ENCODE results near the gene ANXA6.

ANXA6 gene

GRCh38 chr5:151148583-151148982 is 9.0 kb downstream of the ANXA6 start:
- no peak overlapping the region for H3K4me3 Mint-ChIP-seq
- no peaks in the 10 kb centered on the region for H3K9me3 Mint-ChIP-seq
- no peak for TF ChIP-seq CTCF (IDR thresholded peaks at IDR 0.05; ENCODE audit: unreplicated experiment in 3 of 3)
- H3K4me1 Mint-ChIP-seq, result peaks cover 89% of the 10 kb centered on the region
- H3K27me3 Mint-ChIP-seq (ENCODE audit: low read depth), result no peaks in the 10 kb centered on the region
- peaks cover 34% of the 10 kb centered on the region for H3K36me3 Mint-ChIP-seq (ENCODE audit: low read depth)
- H3K27ac Mint-ChIP-seq, result peak overlapping the region; percentile 88 to 99 (median 95)

GRCh38 chr5:151147033-151147432 is 10.5 kb downstream of the ANXA6 start:
- Mint-ChIP-seq H3K36me3 (ENCODE audit: low read depth) (peaks cover 35% of the 10 kb centered on the region), H3K27ac (no peak overlapping the region), H3K4me3 (no peak overlapping the region), H3K4me1 (peaks cover 89% of the 10 kb centered on the region), H3K27me3 (ENCODE audit: low read depth) (no peaks in the 10 kb centered on the region), H3K9me3 (no peaks in the 10 kb centered on the region)
- TF ChIP-seq CTCF (IDR thresholded peaks at IDR 0.05; ENCODE audit: unreplicated experiment in 3 of 3), result no peak

GRCh38 chr5:151146061-151146460 is 11.5 kb downstream of the ANXA6 start:
- Mint-ChIP-seq H3K9me3 (no peaks in the 10 kb centered on the region), H3K27me3 (ENCODE audit: low read depth) (no peaks in the 10 kb centered on the region), H3K4me1 (peaks cover 89% of the 10 kb centered on the region), H3K36me3 (ENCODE audit: low read depth) (peaks cover 35% of the 10 kb centered on the region), H3K4me3 (no peak overlapping the region), H3K27ac (peak overlapping the region in 1 of 3 experiments; percentile 54)
- TF ChIP-seq CTCF (IDR thresholded peaks at IDR 0.05; ENCODE audit: unreplicated experiment in 3 of 3), result no peak

GRCh38 chr5:151144922-151145321 is 12.7 kb downstream of the ANXA6 start:
- H3K9me3 Mint-ChIP-seq, result no peaks in the 10 kb centered on the region
- H3K4me1 Mint-ChIP-seq, result peaks cover 83% of the 10 kb centered on the region
- peak overlapping the region in 2 of 3 experiments; percentile 18 to 94 for H3K27ac Mint-ChIP-seq
- no peak for TF ChIP-seq CTCF (IDR thresholded peaks at IDR 0.05; ENCODE audit: unreplicated experiment in 3 of 3)
- H3K36me3 Mint-ChIP-seq (ENCODE audit: low read depth), result peaks cover 35% of the 10 kb centered on the region
- no peak overlapping the region for H3K4me3 Mint-ChIP-seq
- H3K27me3 Mint-ChIP-seq (ENCODE audit: low read depth), result no peaks in the 10 kb centered on the region

GRCh38 chr5:151144275-151144674 is 13.3 kb downstream of the ANXA6 start:
- H3K4me1 Mint-ChIP-seq, result peaks cover 81% of the 10 kb centered on the region
- no peak for TF ChIP-seq CTCF (IDR thresholded peaks at IDR 0.05; ENCODE audit: unreplicated experiment in 3 of 3)
- no peak overlapping the region for H3K4me3 Mint-ChIP-seq
- no peaks in the 10 kb centered on the region for H3K27me3 Mint-ChIP-seq (ENCODE audit: low read depth)
- H3K27ac Mint-ChIP-seq, result peak overlapping the region in 2 of 3 experiments; percentile 18 to 94
- H3K36me3 Mint-ChIP-seq (ENCODE audit: low read depth), result peaks cover 35% of the 10 kb centered on the region
- H3K9me3 Mint-ChIP-seq, result no peaks in the 10 kb centered on the region

GRCh38 chr5:151143645-151144044 is 13.9 kb downstream of the ANXA6 start:
- Mint-ChIP-seq H3K36me3 (ENCODE audit: low read depth) (peaks cover 39% of the 10 kb centered on the region), H3K9me3 (no peaks in the 10 kb centered on the region), H3K4me1 (peaks cover 75% of the 10 kb centered on the region), H3K27ac (peak overlapping the region in 2 of 3 experiments; percentile 8 to 94), H3K4me3 (no peak overlapping the region), H3K27me3 (ENCODE audit: low read depth) (no peaks in the 10 kb centered on the region)
- no peak for TF ChIP-seq CTCF (IDR thresholded peaks at IDR 0.05; ENCODE audit: unreplicated experiment in 3 of 3)

Measured in nephron (organoid).